Measurements from ENCODE around the gene C2CD3.
"Not testable (repeated sequence)": the region's sequence is repeated elsewhere in the genome, so short reads cannot be mapped to it uniquely, and the experiment has no call there.

The C2CD3 gene

GRCh38 chr11:74112877-74113276, 57.9 kb downstream of the C2CD3 start:
- no peak for DNase-seq (ENCODE audit: low spot score)

GRCh38 chr11:74106124-74106523, 64.7 kb downstream of the C2CD3 start:
- DNase-seq (ENCODE audit: low spot score) = no peak

- no peak for DNase-seq (ENCODE audit: low spot score)
Measured at GRCh38 chr11:74102321-74102720, 68.5 kb downstream of the C2CD3 start.

GRCh38 chr11:74100735-74101134, 70.1 kb downstream of the C2CD3 start:
- DNase-seq (ENCODE audit: low spot score) = no peak

GRCh38 chr11:74100231-74100630, 70.6 kb downstream of the C2CD3 start:
- no peak for DNase-seq (ENCODE audit: low spot score)

GRCh38 chr11:74097686-74098237, 73.0 kb downstream of the C2CD3 start:
- DNase-seq (ENCODE audit: low spot score) = no peak

GRCh38 chr11:74094393-74094792, 76.4 kb downstream of the C2CD3 start:
- DNase-seq (ENCODE audit: low spot score) = no peak

GRCh38 chr11:74092425-74092824, 78.4 kb downstream of the C2CD3 start:
- DNase-seq (ENCODE audit: low spot score) = no peak

GRCh38 chr11:74091549-74091948, 79.3 kb downstream of the C2CD3 start:
- no peak for DNase-seq (ENCODE audit: low spot score)

- DNase-seq (ENCODE audit: low spot score) = no peak
Measured at GRCh38 chr11:74090701-74091100, 80.1 kb downstream of the C2CD3 start.

- DNase-seq (ENCODE audit: low spot score) = no peak
Measured at GRCh38 chr11:74086242-74086884, 84.4 kb downstream of the C2CD3 start.

GRCh38 chr11:74085542-74085892, 85.3 kb downstream of the C2CD3 start:
- no peak for DNase-seq (ENCODE audit: low spot score)

GRCh38 chr11:74084796-74085541, 85.8 kb downstream of the C2CD3 start:
- no peak for DNase-seq (ENCODE audit: low spot score)

GRCh38 chr11:74083927-74084326, 86.9 kb downstream of the C2CD3 start:
- DNase-seq (ENCODE audit: low spot score) = not testable (repeated sequence)

GRCh38 chr11:74081428-74081827, 89.4 kb downstream of the C2CD3 start:
- DNase-seq (ENCODE audit: low spot score) = no peak

- DNase-seq (ENCODE audit: low spot score) = no peak
Measured at GRCh38 chr11:74077193-74077592, 93.6 kb downstream of the C2CD3 start.

- DNase-seq (ENCODE audit: low spot score) = no peak
Measured at GRCh38 chr11:74072721-74073120, 98.1 kb downstream of the C2CD3 start.

GRCh38 chr11:74072286-74072685, 98.5 kb downstream of the C2CD3 start:
- no peak for DNase-seq (ENCODE audit: low spot score)

GRCh38 chr11:74070723-74071492, 99.9 kb downstream of the C2CD3 start:
- no peak for DNase-seq (ENCODE audit: low spot score)

GRCh38 chr11:74069146-74070046, 101.4 kb downstream of the C2CD3 start:
- DNase-seq (ENCODE audit: low spot score) = no peak

GRCh38 chr11:74066663-74067062, 104.1 kb downstream of the C2CD3 start:
- DNase-seq (ENCODE audit: low spot score) = not testable (repeated sequence)

- DNase-seq (ENCODE audit: low spot score) = not testable (repeated sequence)
Measured at GRCh38 chr11:74065534-74065933, 105.3 kb downstream of the C2CD3 start.
